CD4-positive, alpha-beta T cell (primary cell): ENCODE results near the gene P2RY14. TPM values are rescaled to one million over a fixed set of nuclear protein-coding genes. Genes with fewer than 3 reads are reported as not detected.
A peak's percentile ranks its signal among the peaks of the same experiment; 100 is the strongest.

Experiments
- ATAC-seq: fragments of 200-7000 bp; cut with Tn5 transposase; one replicate; pipeline ENCODE4 v1.10.0; 2022; ENCODE audit warnings: mild to moderate bottlenecking; ENCODE audit not compliant: poor library complexity
- CTCF ChIA-PET: fragments of 350-600 bp; sonication (Branson Sonifier 250); formaldehyde crosslinking; loops from one replicate; lab custom pipeline; 2021; ENCODE audit warnings: antibody characterized with exemption, inconsistent platforms; lab: Charles Lee
- POLR2A ChIA-PET: fragments of 350-600 bp; sonication (Branson Sonifier 250); formaldehyde crosslinking; loops from one replicate; lab custom pipeline; 2021; ENCODE audit warnings: antibody characterized with exemption, inconsistent platforms; lab: Charles Lee
- DNase-seq, 14 experiments: peaks; one replicate each; pipeline ENCODE4 v3.0.0-alpha.2; 2013 to 2020; ENCODE audit warnings: mixed read lengths in 2 of 14
- H3K27ac ChIP-seq, 2 donors: one replicate each; pipeline versions ENCODE4 v1.5.1 to v1.7.0; 2013; ENCODE audit warnings: low read length in 2 of 2, low read depth in 1 of 2, mild to moderate bottlenecking in 1 of 2
- H3K27me3 ChIP-seq, 2 experiments: 1 replicate in 1 of 2; 2 replicates in 1 of 2; pipeline versions ENCODE4 v1.6.1 to v1.7.0; 2013; ENCODE audit warnings: low read length in 2 of 2, control low read depth in 1 of 2, mild to moderate bottlenecking in 1 of 2, moderate library complexity in 1 of 2; ENCODE audit not compliant: insufficient read depth in 2 of 2, control insufficient read depth in 1 of 2
- H3K36me3 ChIP-seq: one replicate; pipeline ENCODE4 v1.6.1; 2013; ENCODE audit warnings: low read length, control low read depth; ENCODE audit not compliant: insufficient read depth
- H3K4me1 ChIP-seq: one replicate; pipeline ENCODE4 v1.6.1; 2013; ENCODE audit warnings: low read length, control low read depth; ENCODE audit not compliant: insufficient read depth
- H3K4me3 ChIP-seq: one replicate; pipeline ENCODE4 v1.5.1; 2013; ENCODE audit warnings: mild to moderate bottlenecking, low read length, moderate library complexity
- H3K9me3 ChIP-seq, 2 experiments: 1 replicate in 1 of 2; 2 replicates in 1 of 2; pipeline versions ENCODE4 v1.6.1 to v1.7.0; 2013; ENCODE audit warnings: low read length in 2 of 2, mild to moderate bottlenecking in 2 of 2, control low read depth in 1 of 2, moderate library complexity in 1 of 2; ENCODE audit not compliant: control insufficient read depth in 1 of 2, insufficient read depth in 1 of 2
- H3K27ac Mint-ChIP-seq: one replicate; pipeline ENCODE4 v1.8.0; 2020; ENCODE audit warnings: mixed read lengths
- H3K27me3 Mint-ChIP-seq: one replicate; pipeline ENCODE4 v1.8.0; 2021; ENCODE audit warnings: mixed read lengths
- H3K36me3 Mint-ChIP-seq: one replicate; pipeline ENCODE4 v1.8.0; 2021; ENCODE audit warnings: low read depth, mixed read lengths
- H3K4me1 Mint-ChIP-seq: one replicate; pipeline ENCODE4 v1.8.0; 2021; ENCODE audit warnings: low read depth, mixed read lengths
- H3K4me3 Mint-ChIP-seq: one replicate; pipeline ENCODE4 v1.8.0; 2020; ENCODE audit warnings: mild to moderate bottlenecking, mixed read lengths
- H3K9me3 Mint-ChIP-seq: one replicate; pipeline ENCODE4 v1.8.0; 2020; ENCODE audit warnings: mixed read lengths
- intact Hi-C, 2 experiments: fragments of 100-400 bp; cut with DNase I in 1 of 2; cut with micrococcal nuclease in 1 of 2; formaldehyde crosslinking; loops; one replicate each; pipeline versions ENCODE4 v1.15.1 to v1.9.0; 2023 to 2025; cut with DNase I, micrococcal nuclease
- total RNA-seq, 174 experiments: library from RNA in 2 of 174; stranded (reverse) in 2 of 174; gene quantifications; one replicate each; pipeline ENCODE4 v1.2.3 and lab custom pipeline; 2021 to 2026
- TF ChIP-seq, protein P1 (sequence below): fragments of 200-600 bp; IDR thresholded peaks from one replicate; pipeline ENCODE4 v1.8.0; 2022; ENCODE audit warnings: antibody characterized with exemption, mild to moderate bottlenecking

P2RY14 gene
- total RNA-seq, 2 experiments from 2014 or later: 0.22 TPM; not detected in 1

DNA sequence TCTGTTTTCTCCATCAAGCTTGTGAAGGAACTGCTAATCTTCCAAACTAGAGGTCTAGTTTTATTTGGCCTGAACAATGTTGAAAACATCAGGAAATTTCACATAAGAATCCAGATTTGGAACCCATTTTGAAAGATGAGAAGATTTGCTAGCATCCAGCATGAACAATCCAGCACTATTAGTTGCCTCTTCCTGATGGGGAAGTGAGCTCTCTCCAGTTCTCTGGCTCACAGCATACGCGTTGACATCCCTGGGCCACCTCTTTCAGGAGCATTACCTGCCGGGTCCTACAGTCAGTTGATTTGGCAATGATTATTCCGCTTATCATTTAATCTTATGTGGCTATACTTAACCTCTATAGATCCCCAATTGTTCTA, 27.4 kb upstream of the P2RY14 start:
- ChIA-PET CTCF (no interaction called here), POLR2A (no interaction called here)
- no peaks in the 10 kb centered on the region for H3K27me3 ChIP-seq
- H3K36me3 Mint-ChIP-seq: no peaks in the 10 kb centered on the region
- no peak for ATAC-seq
- TF ChIP-seq, protein P1, sequence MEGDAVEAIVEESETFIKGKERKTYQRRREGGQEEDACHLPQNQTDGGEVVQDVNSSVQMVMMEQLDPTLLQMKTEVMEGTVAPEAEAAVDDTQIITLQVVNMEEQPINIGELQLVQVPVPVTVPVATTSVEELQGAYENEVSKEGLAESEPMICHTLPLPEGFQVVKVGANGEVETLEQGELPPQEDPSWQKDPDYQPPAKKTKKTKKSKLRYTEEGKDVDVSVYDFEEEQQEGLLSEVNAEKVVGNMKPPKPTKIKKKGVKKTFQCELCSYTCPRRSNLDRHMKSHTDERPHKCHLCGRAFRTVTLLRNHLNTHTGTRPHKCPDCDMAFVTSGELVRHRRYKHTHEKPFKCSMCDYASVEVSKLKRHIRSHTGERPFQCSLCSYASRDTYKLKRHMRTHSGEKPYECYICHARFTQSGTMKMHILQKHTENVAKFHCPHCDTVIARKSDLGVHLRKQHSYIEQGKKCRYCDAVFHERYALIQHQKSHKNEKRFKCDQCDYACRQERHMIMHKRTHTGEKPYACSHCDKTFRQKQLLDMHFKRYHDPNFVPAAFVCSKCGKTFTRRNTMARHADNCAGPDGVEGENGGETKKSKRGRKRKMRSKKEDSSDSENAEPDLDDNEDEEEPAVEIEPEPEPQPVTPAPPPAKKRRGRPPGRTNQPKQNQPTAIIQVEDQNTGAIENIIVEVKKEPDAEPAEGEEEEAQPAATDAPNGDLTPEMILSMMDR: no peak
- no peaks in the 10 kb centered on the region for H3K36me3 ChIP-seq
- H3K4me1 ChIP-seq: peaks cover 4% of the 10 kb centered on the region
- no peaks in the 10 kb centered on the region for H3K9me3 Mint-ChIP-seq
- H3K9me3 ChIP-seq: no peaks in the 10 kb centered on the region
- H3K27ac ChIP-seq: no peak overlapping the region
- no peak for DNase-seq
- H3K27me3 Mint-ChIP-seq: peaks cover 8% of the 10 kb centered on the region
- no peak overlapping the region for H3K4me3 ChIP-seq
- peaks cover 5% of the 10 kb centered on the region for H3K4me1 Mint-ChIP-seq
- no peak overlapping the region for H3K27ac Mint-ChIP-seq
- H3K4me3 Mint-ChIP-seq: no peak overlapping the region
- intact Hi-C loops: no loop called here

DNA sequence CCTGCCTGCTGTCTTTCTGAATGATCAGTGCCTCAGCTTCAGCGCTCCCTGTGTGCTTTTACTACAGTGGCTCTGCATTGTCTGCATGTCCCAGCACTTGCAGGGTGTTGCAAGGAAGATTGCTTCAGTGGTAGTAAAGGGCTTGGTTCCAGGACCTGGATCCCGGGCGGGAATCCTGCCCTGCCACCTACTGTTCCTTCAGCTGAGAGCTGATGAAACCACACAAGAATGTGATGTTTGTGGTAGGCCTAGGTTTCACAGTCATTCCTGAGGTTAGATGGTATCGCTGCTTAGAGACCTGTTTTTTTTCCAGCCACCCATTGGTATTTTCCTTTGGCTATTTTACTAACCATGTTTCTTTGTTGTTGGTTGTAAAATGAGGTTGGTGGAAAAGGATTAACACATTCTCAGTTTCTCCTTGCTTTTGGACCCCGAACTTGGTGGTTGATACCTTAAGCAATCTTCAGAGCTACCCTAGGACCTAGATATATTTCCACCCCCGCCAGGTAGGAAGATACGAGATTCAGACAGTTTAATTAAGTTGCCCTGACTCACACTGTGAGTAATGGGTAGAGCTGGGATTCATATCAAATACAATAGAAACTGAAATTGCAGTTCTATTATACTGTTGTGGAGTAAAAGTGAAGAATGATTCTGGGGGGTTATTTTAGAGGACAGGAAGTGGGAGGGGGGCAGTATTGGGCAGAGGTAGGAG, 26.9 kb upstream of the P2RY14 start:
- TF ChIP-seq, protein P1: no peak
- no peaks in the 10 kb centered on the region for H3K36me3 ChIP-seq
- no peak overlapping the region for H3K4me3 Mint-ChIP-seq
- H3K9me3 Mint-ChIP-seq: no peaks in the 10 kb centered on the region
- H3K27ac Mint-ChIP-seq: no peak overlapping the region
- intact Hi-C loops: no loop called here
- H3K4me1 Mint-ChIP-seq: peaks cover 5% of the 10 kb centered on the region
- ATAC-seq (no peak), DNase-seq (peak in 2 of 14 experiments; percentile 16 to 19)
- POLR2A ChIA-PET: no interaction called here
- H3K27ac ChIP-seq: no peak overlapping the region
- H3K4me3 ChIP-seq: no peak overlapping the region
- peaks cover 4% of the 10 kb centered on the region for H3K4me1 ChIP-seq
- H3K9me3 ChIP-seq: no peaks in the 10 kb centered on the region
- H3K27me3 ChIP-seq: peaks cover 0 to 5% of the 10 kb centered on the region in 2 experiments
- CTCF ChIA-PET: no interaction called here
- no peaks in the 10 kb centered on the region for H3K36me3 Mint-ChIP-seq
- peaks cover 8% of the 10 kb centered on the region for H3K27me3 Mint-ChIP-seq

DNA sequence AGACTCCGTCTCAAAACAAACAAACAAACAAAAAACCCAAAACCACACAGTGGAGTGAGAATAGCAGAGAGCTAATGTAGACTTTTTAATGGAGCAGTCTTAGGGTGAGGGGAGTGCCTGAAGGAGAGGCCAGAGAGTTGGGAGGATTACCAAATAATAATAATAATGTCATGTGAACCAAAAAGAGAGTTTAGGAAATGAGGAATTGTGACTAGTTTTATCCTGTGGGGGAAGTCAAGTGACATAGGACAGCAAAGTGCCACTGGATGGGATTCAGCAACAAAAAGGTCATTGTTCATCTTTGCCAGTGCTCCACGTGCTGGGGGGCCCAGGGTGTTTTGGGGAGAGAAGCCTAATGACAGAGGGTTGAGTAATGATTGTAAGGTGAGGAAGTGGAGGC, 25.4 kb upstream of the P2RY14 start:
- H3K4me1 Mint-ChIP-seq: peaks cover 5% of the 10 kb centered on the region
- DNase-seq (no peak), ATAC-seq (no peak)
- intact Hi-C loops: no loop called here
- peaks cover 0 to 9% of the 10 kb centered on the region in 2 experiments for H3K27me3 ChIP-seq
- H3K4me1 ChIP-seq: peaks cover 4% of the 10 kb centered on the region
- ChIA-PET CTCF (no interaction called here), POLR2A (no interaction called here)
- no peak overlapping the region for H3K27ac ChIP-seq
- H3K4me3 Mint-ChIP-seq: no peak overlapping the region
- H3K36me3 Mint-ChIP-seq: no peaks in the 10 kb centered on the region
- H3K36me3 ChIP-seq: no peaks in the 10 kb centered on the region
- no peaks in the 10 kb centered on the region for H3K9me3 Mint-ChIP-seq
- peaks cover 8% of the 10 kb centered on the region for H3K27me3 Mint-ChIP-seq
- no peaks in the 10 kb centered on the region for H3K9me3 ChIP-seq
- H3K27ac Mint-ChIP-seq: no peak overlapping the region
- TF ChIP-seq, protein P1: no peak
- H3K4me3 ChIP-seq: no peak overlapping the region
